Tibial artery (tissue), 4 donors: ENCODE measurements around the gene LRRC1.

Experiments used
- DNase-seq, 2 donors: peaks; one replicate each; pipeline ENCODE4 v3.0.0-alpha.2; 2019
- H3K27ac ChIP-seq, 2 donors: fragments of 200-600 bp; sonication (generic) in 1 of 2; 1 replicate in 1 of 2; 2 replicates in 1 of 2; pipeline ENCODE4 v1.5.1; 2018 to 2019; ENCODE audit warnings: mild to moderate bottlenecking in 1 of 2
- H3K27me3 ChIP-seq, 2 donors: fragments of 200-600 bp; sonication (generic) in 1 of 2; one replicate each; pipeline versions ENCODE4 v1.5.1 to v1.6.0; 2016 to 2019
- H3K36me3 ChIP-seq, 3 donors: fragments of 200-600 bp; sonication (generic) in 2 of 3; one replicate each; pipeline ENCODE4 v1.5.1; 2016 to 2019; ENCODE audit warnings: mild to moderate bottlenecking in 2 of 3
- H3K4me1 ChIP-seq, 4 donors: fragments of 200-600 bp; sonication (generic) in 2 of 4; 1 replicate in 3 of 4; 2 replicates in 1 of 4; pipeline ENCODE4 v1.5.1; 2016 to 2019
- H3K4me3 ChIP-seq, 2 donors: fragments of 200-600 bp; sonication (generic) in 1 of 2; 1 replicate in 1 of 2; 2 replicates in 1 of 2; pipeline ENCODE4 v1.5.1; 2018 to 2019; ENCODE audit warnings: mild to moderate bottlenecking in 2 of 2
- H3K9me3 ChIP-seq, 3 donors: fragments of 200-600 bp; sonication (generic) in 1 of 3; one replicate each; pipeline ENCODE4 v1.5.1; 2016 to 2019
- CTCF ChIP-seq, 2 experiments: fragments of 200-600 bp in 1 of 2; fragments of 450-650 bp in 1 of 2; IDR thresholded peaks; one replicate each; pipeline ENCODE4 v1.5.1; 2017 to 2019; ENCODE audit warnings: antibody characterized with exemption in 2 of 2, mild to moderate bottlenecking in 1 of 2, moderate library complexity in 1 of 2
- intact Hi-C: fragments of 100-400 bp; cut with DNase I; formaldehyde crosslinking; loops from one replicate; pipeline ENCODE4 v1.15.0; 2023; ENCODE audit warnings: low total_unique reads

Gene LRRC1

GRCh38 chr6:53864781-53865180 lies 70.0 kb downstream of the LRRC1 start:
- H3K4me1 ChIP-seq = peaks cover 0 to 49% (median 20%) of the 10 kb centered on the region in 4 donors
- no peaks in the 10 kb centered on the region for H3K36me3 ChIP-seq
- DNase-seq = no peak
- H3K9me3 ChIP-seq = no peaks in the 10 kb centered on the region
- H3K27me3 ChIP-seq = no peaks in the 10 kb centered on the region
- TF ChIP-seq CTCF (IDR thresholded peaks at IDR 0.05) = no peak
- H3K4me3 ChIP-seq = no peak overlapping the region
- intact Hi-C loops = no loop called here
- H3K27ac ChIP-seq = no peak overlapping the region

GRCh38 chr6:53866226-53866625 lies 71.4 kb downstream of the LRRC1 start:
- no peak for DNase-seq
- no peaks in the 10 kb centered on the region for H3K9me3 ChIP-seq
- TF ChIP-seq CTCF (IDR thresholded peaks at IDR 0.05) = no peak
- H3K4me1 ChIP-seq = peaks cover 0 to 56% (median 20%) of the 10 kb centered on the region in 4 donors
- no peak overlapping the region for H3K27ac ChIP-seq
- H3K36me3 ChIP-seq = no peaks in the 10 kb centered on the region
- intact Hi-C loops = no loop called here
- H3K4me3 ChIP-seq = no peak overlapping the region
- no peaks in the 10 kb centered on the region for H3K27me3 ChIP-seq

GRCh38 chr6:53868626-53869025 lies 73.8 kb downstream of the LRRC1 start:
- no peaks in the 10 kb centered on the region for H3K9me3 ChIP-seq

GRCh38 chr6:53869964-53870363 lies 75.2 kb downstream of the LRRC1 start:
- Histone ChIP-seq H3K4me1 (peaks cover 0 to 27% (median 3%) of the 10 kb centered on the region in 4 donors), H3K27ac (no peak overlapping the region), H3K4me3 (no peak overlapping the region), H3K36me3 (no peaks in the 10 kb centered on the region), H3K27me3 (no peaks in the 10 kb centered on the region), H3K9me3 (no peaks in the 10 kb centered on the region)
- intact Hi-C loops = loop anchor here (10.0 kb wide), 1 partner anchor 75 kb away; no protein-coding TSS in a partner anchor
- DNase-seq = no peak
- no peak for TF ChIP-seq CTCF (IDR thresholded peaks at IDR 0.05)

More at GRCh38 chr6:53868626-53869025, 73.8 kb downstream of the LRRC1 start:
- intact Hi-C loops = no loop called here
- H3K27me3 ChIP-seq = no peaks in the 10 kb centered on the region
- H3K4me1 ChIP-seq = peaks cover 0 to 33% (median 6%) of the 10 kb centered on the region in 4 donors
- no peak for DNase-seq
- no peaks in the 10 kb centered on the region for H3K36me3 ChIP-seq
- no peak overlapping the region for H3K27ac ChIP-seq
- no peak overlapping the region for H3K4me3 ChIP-seq
- TF ChIP-seq CTCF (IDR thresholded peaks at IDR 0.05) = no peak

- H3K36me3 ChIP-seq = no peaks in the 10 kb centered on the region
- H3K27me3 ChIP-seq = no peaks in the 10 kb centered on the region
- no peak for DNase-seq
- H3K27ac ChIP-seq = no peak overlapping the region
- H3K4me1 ChIP-seq = peaks cover 0 to 18% (median 2%) of the 10 kb centered on the region in 4 donors
- TF ChIP-seq CTCF (IDR thresholded peaks at IDR 0.05) = no peak
- H3K4me3 ChIP-seq = no peak overlapping the region
- intact Hi-C loops = loop anchor here (10.0 kb wide), 1 partner anchor 71 kb away; no protein-coding TSS in a partner anchor
- H3K9me3 ChIP-seq = no peaks in the 10 kb centered on the region
Observed at GRCh38 chr6:53873922-53874321, 79.1 kb downstream of the LRRC1 start.

- no peak overlapping the region for H3K4me3 ChIP-seq
- TF ChIP-seq CTCF (IDR thresholded peaks at IDR 0.05) = no peak
- intact Hi-C loops = loop anchor here (10.0 kb wide), 1 partner anchor 70 kb away; no protein-coding TSS in a partner anchor
Observed at GRCh38 chr6:53874964-53875363, 80.2 kb downstream of the LRRC1 start.

More at GRCh38 chr6:53874964-53875363, 80.2 kb downstream of the LRRC1 start:
- DNase-seq = no peak
- Histone ChIP-seq H3K9me3 (no peaks in the 10 kb centered on the region), H3K27me3 (no peaks in the 10 kb centered on the region), H3K4me1 (peaks cover 0 to 15% (median 2%) of the 10 kb centered on the region in 4 donors), H3K36me3 (no peaks in the 10 kb centered on the region), H3K27ac (no peak overlapping the region)
